ENCODE results near the gene UGT1A3.

- no peak for TF ChIP-seq CTCF (IDR thresholded peaks at IDR 0.05)
- TF ChIP-seq EZH2 (IDR thresholded peaks at IDR 0.05; ENCODE audit: borderline replicate concordance, insufficient read depth, low read depth, low read length, poor library complexity, severe bottlenecking), result no peak
These were observed 12.0 kb downstream of the UGT1A3 start for GRCh38 chr2:233740870-233741269.

Data from B cell (primary cell).